ENCODE measurements around the gene NAGLU.

NAGLU gene

DNA sequence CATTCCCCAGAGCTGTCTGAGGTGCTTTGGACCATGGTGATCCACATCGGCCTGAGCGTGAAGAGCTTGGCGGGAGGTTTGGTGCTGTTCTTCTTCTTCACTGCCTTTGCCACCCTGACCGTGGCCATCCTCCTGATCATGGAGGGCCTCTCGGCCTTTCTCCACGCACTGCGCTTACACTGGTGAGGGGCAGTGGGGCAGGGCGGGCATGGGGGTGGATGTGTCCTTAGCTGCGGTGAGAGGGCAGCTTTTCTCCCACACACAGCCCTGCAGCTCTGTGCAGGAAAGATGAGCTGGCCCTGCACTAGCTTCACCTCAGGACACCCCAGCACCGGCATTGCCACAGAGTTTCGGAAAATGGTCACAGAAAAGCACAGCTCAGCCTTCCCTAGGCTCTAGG, 21.8 kb upstream of the NAGLU start:
- DNase-seq (ENCODE audit: low read depth, low spot score): no peak
- Histone ChIP-seq H3K27me3 (ENCODE audit: insufficient read depth, insufficient read length) (no peaks in the 10 kb centered on the region), H3K9me3 (ENCODE audit: insufficient read depth, low read length) (no peaks in the 10 kb centered on the region), H3K4me3 (ENCODE audit: insufficient read length, low read depth) (no peak overlapping the region), H3K4me1 (ENCODE audit: insufficient read depth, insufficient read length) (peaks cover 19% of the 10 kb centered on the region), H3K36me3 (ENCODE audit: insufficient read depth, insufficient read length, low read length) (peaks cover 58% of the 10 kb centered on the region), H3K9ac (ENCODE audit: insufficient read length, low read depth) (no peak overlapping the region)
- no peak for TF ChIP-seq SUZ12 (IDR thresholded peaks at IDR 0.05; ENCODE audit: extremely low read depth, insufficient read depth, insufficient read length)
- no peak for TF ChIP-seq ZNF274 (IDR thresholded peaks at IDR 0.05; ENCODE audit: low read depth, low read length)

DNA sequence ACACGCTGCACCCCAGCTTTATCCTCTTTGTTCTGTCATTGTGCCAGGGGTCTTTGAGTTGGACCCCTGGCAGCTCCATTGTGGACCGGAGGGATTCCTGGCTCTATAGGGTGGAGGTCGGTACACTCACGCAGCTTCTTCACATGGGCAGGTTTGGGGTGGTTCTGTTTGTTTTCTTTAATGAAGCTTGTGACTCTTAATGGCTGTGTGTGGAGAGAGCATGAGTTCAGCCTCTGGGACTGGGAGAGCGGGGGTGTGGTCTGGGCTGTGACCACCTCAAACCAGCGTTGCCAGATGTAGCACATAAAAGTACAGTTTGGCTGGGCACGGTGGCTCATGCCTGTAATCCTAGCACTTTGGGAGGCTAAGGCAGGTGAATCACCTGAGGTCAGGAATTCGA, 21.2 kb upstream of the NAGLU start:
- Histone ChIP-seq H3K9me3 (ENCODE audit: insufficient read depth, low read length) (no peaks in the 10 kb centered on the region), H3K9ac (ENCODE audit: insufficient read length, low read depth) (no peak overlapping the region), H3K4me3 (ENCODE audit: insufficient read length, low read depth) (no peak overlapping the region), H3K4me1 (ENCODE audit: insufficient read depth, insufficient read length) (peaks cover 23% of the 10 kb centered on the region), H3K36me3 (ENCODE audit: insufficient read depth, insufficient read length, low read length) (peaks cover 52% of the 10 kb centered on the region), H3K27me3 (ENCODE audit: insufficient read depth, insufficient read length) (no peaks in the 10 kb centered on the region)
- no peak for DNase-seq (ENCODE audit: low read depth, low spot score)
- TF ChIP-seq YY1 (IDR thresholded peaks at IDR 0.05; ENCODE audit: insufficient read depth, insufficient read length): no peak
- TF ChIP-seq ZNF274 (IDR thresholded peaks at IDR 0.05; ENCODE audit: low read depth, low read length): no peak
- TF ChIP-seq SUZ12 (IDR thresholded peaks at IDR 0.05; ENCODE audit: extremely low read depth, insufficient read depth, insufficient read length): no peak

DNA sequence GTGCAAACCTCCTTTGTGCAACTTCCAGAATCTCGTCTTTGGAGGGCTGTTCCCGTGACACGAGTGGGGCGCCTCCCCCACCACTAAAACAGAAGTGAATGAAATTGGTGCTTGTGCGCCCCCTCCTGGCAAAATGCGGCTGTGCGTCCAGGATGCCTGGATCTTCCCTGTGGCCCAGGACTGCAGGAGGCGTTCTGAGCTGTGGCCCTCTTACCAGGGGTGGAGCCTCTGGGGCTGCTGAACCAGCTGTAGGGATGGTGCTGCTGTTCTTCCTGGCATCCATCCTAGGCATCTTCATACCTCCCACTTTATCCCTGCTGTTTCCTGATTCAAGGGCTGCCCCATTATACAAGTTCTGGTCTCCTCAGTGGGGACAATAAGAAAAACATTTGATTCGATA, 18.5 kb upstream of the NAGLU start:
- Histone ChIP-seq H3K27me3 (ENCODE audit: insufficient read depth, insufficient read length) (no peaks in the 10 kb centered on the region), H3K4me3 (ENCODE audit: insufficient read length, low read depth) (no peak overlapping the region), H3K4me1 (ENCODE audit: insufficient read depth, insufficient read length) (peaks cover 43% of the 10 kb centered on the region), H3K36me3 (ENCODE audit: insufficient read depth, insufficient read length, low read length) (peaks cover 54% of the 10 kb centered on the region), H3K9me3 (ENCODE audit: insufficient read depth, low read length) (no peaks in the 10 kb centered on the region), H3K9ac (ENCODE audit: insufficient read length, low read depth) (no peak overlapping the region)
- TF ChIP-seq YY1 (IDR thresholded peaks at IDR 0.05; ENCODE audit: insufficient read depth, insufficient read length) (no peak), SUZ12 (IDR thresholded peaks at IDR 0.05; ENCODE audit: extremely low read depth, insufficient read depth, insufficient read length) (no peak), ZNF274 (IDR thresholded peaks at IDR 0.05; ENCODE audit: low read depth, low read length) (no peak)
- no peak for DNase-seq (ENCODE audit: low read depth, low spot score)

DNA sequence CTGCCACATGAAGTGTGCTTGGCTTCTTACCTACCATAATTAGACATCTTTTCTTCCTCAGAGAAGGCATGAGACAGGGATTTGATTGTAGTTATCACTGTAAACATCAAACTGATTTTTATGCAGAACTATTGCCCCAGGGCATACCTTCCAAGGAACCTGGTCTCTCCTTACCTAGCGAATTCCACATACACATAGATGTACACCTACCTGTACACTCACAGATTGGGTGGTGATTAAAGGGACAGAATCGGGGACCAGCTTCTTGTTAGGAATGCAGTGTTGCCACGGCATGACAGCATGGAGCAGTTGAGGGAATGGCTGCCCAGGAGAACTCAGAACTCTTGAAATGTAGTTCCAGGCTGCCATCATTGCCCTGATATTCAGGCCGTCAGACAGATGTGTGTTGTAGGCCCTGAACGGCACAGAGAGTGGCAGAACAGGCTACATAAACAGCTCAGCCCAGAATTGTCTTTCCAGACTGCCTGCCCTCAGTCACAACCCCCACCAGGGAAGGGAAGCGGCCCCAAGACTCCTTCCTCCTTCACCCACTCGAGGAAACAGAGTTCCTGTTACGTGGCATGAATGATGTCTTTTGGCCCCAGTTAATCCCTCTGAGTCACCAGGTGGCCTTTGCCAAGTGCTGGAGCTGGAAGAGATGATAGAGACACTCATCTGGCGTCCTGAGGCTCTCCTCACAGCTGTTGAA, 17.8 kb upstream of the NAGLU start:
- no peaks in the 10 kb centered on the region for H3K9me3 ChIP-seq (ENCODE audit: insufficient read depth, low read length)
- H3K27me3 ChIP-seq (ENCODE audit: insufficient read depth, insufficient read length): no peaks in the 10 kb centered on the region
- peaks cover 59% of the 10 kb centered on the region for H3K36me3 ChIP-seq (ENCODE audit: insufficient read depth, insufficient read length, low read length)
- peaks cover 49% of the 10 kb centered on the region for H3K4me1 ChIP-seq (ENCODE audit: insufficient read depth, insufficient read length)
- TF ChIP-seq ZNF274 (IDR thresholded peaks at IDR 0.05; ENCODE audit: low read depth, low read length) (no peak), YY1 (IDR thresholded peaks at IDR 0.05; ENCODE audit: insufficient read depth, insufficient read length) (no peak)
- DNase-seq (ENCODE audit: low read depth, low spot score): no peak
- H3K9ac ChIP-seq (ENCODE audit: insufficient read length, low read depth): no peak overlapping the region
- no peak overlapping the region for H3K4me3 ChIP-seq (ENCODE audit: insufficient read length, low read depth)

DNA sequence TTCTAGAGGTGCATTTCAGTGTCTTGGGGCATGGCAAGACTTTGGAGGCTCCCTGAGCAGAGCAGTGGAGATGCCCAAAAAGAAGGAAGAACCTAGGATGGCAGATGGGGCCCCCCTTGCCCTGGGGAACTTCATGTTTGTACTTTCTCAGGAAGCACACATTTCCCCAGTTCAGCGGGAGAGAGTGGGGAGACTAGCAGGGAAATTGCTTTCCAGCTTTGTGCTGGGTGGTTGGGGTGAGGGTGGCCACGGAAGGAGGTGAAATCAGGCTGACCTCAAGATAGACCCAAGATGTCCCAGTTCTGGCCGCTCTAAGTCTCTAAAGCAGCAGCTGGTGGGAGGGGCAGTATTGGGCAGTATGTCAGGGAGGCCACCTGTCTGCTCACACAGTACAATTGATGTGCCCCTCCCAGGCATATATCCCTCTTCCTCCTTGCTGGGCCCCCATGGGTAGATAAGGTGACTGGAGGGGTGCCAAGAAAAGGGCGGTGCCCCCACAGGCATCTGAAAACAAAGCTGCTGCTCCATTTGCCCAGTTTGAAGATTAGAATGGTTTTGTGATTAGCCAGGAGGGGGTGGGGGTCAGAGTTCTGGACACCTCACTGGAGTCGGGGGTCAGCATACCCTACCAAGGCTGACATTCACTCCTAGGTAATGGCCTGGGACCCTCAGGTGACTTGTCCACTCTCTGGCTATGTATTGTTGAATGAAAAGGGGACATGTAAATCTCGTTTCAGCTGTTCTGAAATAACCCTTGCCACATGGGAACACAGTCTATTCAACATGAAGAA, 17.1 kb upstream of the NAGLU start:
- TF ChIP-seq YY1 (IDR thresholded peaks at IDR 0.05; ENCODE audit: insufficient read depth, insufficient read length): no peak
- no peak for TF ChIP-seq SUZ12 (IDR thresholded peaks at IDR 0.05; ENCODE audit: extremely low read depth, insufficient read depth, insufficient read length)
- no peak for TF ChIP-seq ZNF274 (IDR thresholded peaks at IDR 0.05; ENCODE audit: low read depth, low read length)
- no peak for DNase-seq (ENCODE audit: low read depth, low spot score)
- Histone ChIP-seq H3K4me3 (ENCODE audit: insufficient read length, low read depth) (no peak overlapping the region), H3K27me3 (ENCODE audit: insufficient read depth, insufficient read length) (no peaks in the 10 kb centered on the region), H3K4me1 (ENCODE audit: insufficient read depth, insufficient read length) (peaks cover 44% of the 10 kb centered on the region), H3K9ac (ENCODE audit: insufficient read length, low read depth) (peak overlapping the region; percentile 45), H3K9me3 (ENCODE audit: insufficient read depth, low read length) (no peaks in the 10 kb centered on the region), H3K36me3 (ENCODE audit: insufficient read depth, insufficient read length, low read length) (peaks cover 54% of the 10 kb centered on the region)

DNA sequence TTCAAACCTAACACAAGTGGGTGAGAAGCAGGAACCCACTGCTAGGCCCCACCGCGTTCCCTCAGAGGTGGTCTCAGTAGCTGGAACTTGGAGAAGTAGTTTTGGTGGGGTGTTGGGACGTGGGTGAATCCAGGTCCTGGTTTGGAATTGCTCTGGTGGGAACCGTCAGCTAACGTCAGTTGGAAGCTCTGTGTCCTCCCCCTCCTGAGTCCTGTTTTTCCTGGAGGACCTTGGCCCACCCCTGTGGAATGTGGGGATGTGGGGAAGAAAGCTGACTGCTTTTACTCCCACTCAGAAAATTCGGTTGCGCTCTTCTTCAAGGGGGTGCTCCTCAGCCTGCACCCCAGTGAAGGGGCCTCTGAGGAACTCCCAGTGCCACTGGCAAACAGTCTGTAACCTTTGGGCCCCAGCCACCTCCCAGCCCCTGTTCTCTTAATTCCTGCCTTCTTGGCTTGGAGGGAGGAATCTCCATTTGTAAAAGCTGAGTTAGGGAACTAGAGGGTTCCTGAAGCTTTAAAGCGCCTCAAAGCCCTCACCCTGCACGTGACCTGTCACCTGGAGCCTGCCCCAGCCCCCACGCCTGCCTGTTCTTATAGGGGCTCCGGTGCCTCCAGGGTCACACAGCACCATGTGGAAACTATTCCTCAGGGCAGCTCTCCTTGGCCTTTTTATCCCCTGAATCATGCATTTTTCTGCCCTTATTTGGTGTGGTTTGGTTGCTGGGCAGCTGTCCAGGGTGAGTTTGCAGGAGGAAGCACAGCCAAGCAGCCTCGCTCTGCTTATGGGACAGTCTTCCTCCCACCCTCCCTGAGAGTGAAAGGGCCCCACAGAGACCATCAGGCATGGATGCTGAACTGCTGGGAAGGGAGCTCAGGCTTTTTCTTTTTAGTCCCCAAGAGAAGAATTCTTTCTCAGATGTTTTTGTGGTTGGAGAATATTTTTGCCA, 16.2 kb upstream of the NAGLU start:
- peak; percentile 63 for DNase-seq (ENCODE audit: low read depth, low spot score)
- peak overlapping the region; percentile 45 for H3K9ac ChIP-seq (ENCODE audit: insufficient read length, low read depth)

More for the DNA sequence above, 16.2 kb upstream of the NAGLU start:
- no peaks in the 10 kb centered on the region for H3K27me3 ChIP-seq (ENCODE audit: insufficient read depth, insufficient read length)
- no peaks in the 10 kb centered on the region for H3K9me3 ChIP-seq (ENCODE audit: insufficient read depth, low read length)
- no peak for TF ChIP-seq YY1 (IDR thresholded peaks at IDR 0.05; ENCODE audit: insufficient read depth, insufficient read length)
- TF ChIP-seq SUZ12 (IDR thresholded peaks at IDR 0.05; ENCODE audit: extremely low read depth, insufficient read depth, insufficient read length): no peak
- TF ChIP-seq ZNF274 (IDR thresholded peaks at IDR 0.05; ENCODE audit: low read depth, low read length): no peak
- no peak overlapping the region for H3K4me3 ChIP-seq (ENCODE audit: insufficient read length, low read depth)
- H3K36me3 ChIP-seq (ENCODE audit: insufficient read depth, insufficient read length, low read length): peaks cover 48% of the 10 kb centered on the region
- peaks cover 44% of the 10 kb centered on the region for H3K4me1 ChIP-seq (ENCODE audit: insufficient read depth, insufficient read length)

Measured in NT2/D1 (cell line).